Measurements from ENCODE around the gene CFAP410. TPM values are rescaled to one million over a fixed set of nuclear protein-coding genes. Genes with fewer than 3 reads are reported as not detected.

CFAP410 gene
- polyA plus RNA-seq (36.0 and 36.5 TPM in 2 replicates), polyA minus RNA-seq (10.9 and 11.4 TPM in 2 replicates)

GRCh38 chr21:44338971-44339910, at the start of gene CFAP410:
Gene CFAP410, minus strand, starts transcription at chr21:44339390. Its CDS starts 196 bp downstream, at chr21:44339194.
- peak within 1 kb of the TSS; percentile 60 for H2AFZ ChIP-seq (ENCODE audit: low read depth, low read length)
- H3K9me2 ChIP-seq (ENCODE audit: insufficient read depth, low read length) = no peaks in the 10 kb centered on the region
- H3K9ac ChIP-seq (ENCODE audit: low read length) = peak within 1 kb of the TSS; percentile 85
- H4K20me1 ChIP-seq (ENCODE audit: insufficient read depth) = no peaks in the 10 kb centered on the region
- peak within 1 kb of the TSS; percentile 84 for H3K27ac ChIP-seq (ENCODE audit: low read length)
- H3K27me3 ChIP-seq (ENCODE audit: insufficient read depth, low read depth, low read length) = no peaks in the 10 kb centered on the region
- H3F3A ChIP-seq (ENCODE audit: insufficient read depth, low read length, poor library complexity, severe bottlenecking) = no peaks in the 10 kb centered on the region
- H3K79me2 ChIP-seq (replicated peaks; ENCODE audit: insufficient read depth, low read length) = no peaks in the 10 kb centered on the region
- H3K4me3 ChIP-seq (ENCODE audit: low read length) = peak within 1 kb of the TSS; percentile 89
- no peaks in the 10 kb centered on the region for H3K36me3 ChIP-seq (ENCODE audit: insufficient read depth, low read length)
- H3K4me2 ChIP-seq (ENCODE audit: low read length) = peak within 1 kb of the TSS; percentile 95
- H3K9me3 ChIP-seq (ENCODE audit: low read length) = no peaks in the 10 kb centered on the region
- peak; percentile 16 for TF ChIP-seq REST (IDR thresholded peaks at IDR 0.05; ENCODE audit: borderline replicate concordance)
- peak; percentile 96 for TF ChIP-seq POLR2AphosphoS5 (IDR thresholded peaks at IDR 0.05)
- peak; percentile 75 for TF ChIP-seq EP300 (conservative IDR thresholded peaks at IDR 0.05; ENCODE audit: poor library complexity, severe bottlenecking)
- TF ChIP-seq TAF1 (IDR thresholded peaks at IDR 0.05; ENCODE audit: low read depth) = no peak
- TF ChIP-seq EZH2 (IDR thresholded peaks at IDR 0.05; ENCODE audit: borderline replicate concordance, insufficient read depth, low read length, poor library complexity, severe bottlenecking) = no peak
- peak; percentile 61 for TF ChIP-seq RAD21 (conservative IDR thresholded peaks at IDR 0.05)
- peak; percentile 67 for TF ChIP-seq SMC3 (conservative IDR thresholded peaks at IDR 0.05; ENCODE audit: poor library complexity)
- TF ChIP-seq MXI1 (conservative IDR thresholded peaks at IDR 0.05; ENCODE audit: poor library complexity, severe bottlenecking) = peak; percentile 98
- TF ChIP-seq, protein P1, sequence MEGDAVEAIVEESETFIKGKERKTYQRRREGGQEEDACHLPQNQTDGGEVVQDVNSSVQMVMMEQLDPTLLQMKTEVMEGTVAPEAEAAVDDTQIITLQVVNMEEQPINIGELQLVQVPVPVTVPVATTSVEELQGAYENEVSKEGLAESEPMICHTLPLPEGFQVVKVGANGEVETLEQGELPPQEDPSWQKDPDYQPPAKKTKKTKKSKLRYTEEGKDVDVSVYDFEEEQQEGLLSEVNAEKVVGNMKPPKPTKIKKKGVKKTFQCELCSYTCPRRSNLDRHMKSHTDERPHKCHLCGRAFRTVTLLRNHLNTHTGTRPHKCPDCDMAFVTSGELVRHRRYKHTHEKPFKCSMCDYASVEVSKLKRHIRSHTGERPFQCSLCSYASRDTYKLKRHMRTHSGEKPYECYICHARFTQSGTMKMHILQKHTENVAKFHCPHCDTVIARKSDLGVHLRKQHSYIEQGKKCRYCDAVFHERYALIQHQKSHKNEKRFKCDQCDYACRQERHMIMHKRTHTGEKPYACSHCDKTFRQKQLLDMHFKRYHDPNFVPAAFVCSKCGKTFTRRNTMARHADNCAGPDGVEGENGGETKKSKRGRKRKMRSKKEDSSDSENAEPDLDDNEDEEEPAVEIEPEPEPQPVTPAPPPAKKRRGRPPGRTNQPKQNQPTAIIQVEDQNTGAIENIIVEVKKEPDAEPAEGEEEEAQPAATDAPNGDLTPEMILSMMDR (IDR thresholded peaks at IDR 0.05; ENCODE audit: poor library complexity, severe bottlenecking) = no peak

DNA sequence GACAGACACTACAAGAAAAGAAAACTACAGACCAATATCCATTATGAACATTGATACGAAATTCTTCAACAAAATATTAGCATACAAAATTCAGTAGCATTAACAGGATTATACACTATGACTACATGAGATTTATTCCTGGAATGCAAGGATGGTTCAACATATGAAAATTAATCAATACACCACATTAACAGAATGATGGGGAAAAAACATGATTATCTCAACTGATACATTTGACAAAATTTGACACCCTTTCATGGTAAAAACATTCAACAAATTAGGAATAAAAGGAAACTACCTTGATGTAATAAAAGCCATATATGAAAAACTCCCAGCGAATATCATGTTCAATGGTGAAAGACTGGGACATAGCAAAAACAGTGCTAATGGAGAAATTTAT, 45.8 kb upstream of the CFAP410 start:
- H3K79me2 ChIP-seq (replicated peaks; ENCODE audit: insufficient read depth, low read length) = no peaks in the 10 kb centered on the region
- H3K9ac ChIP-seq (ENCODE audit: low read length) = no peak overlapping the region
- no peaks in the 10 kb centered on the region for H3K36me3 ChIP-seq (ENCODE audit: insufficient read depth, low read length)
- H4K20me1 ChIP-seq (ENCODE audit: insufficient read depth) = no peaks in the 10 kb centered on the region
- no peaks in the 10 kb centered on the region for H3K27me3 ChIP-seq (ENCODE audit: insufficient read depth, low read depth, low read length)
- no peak overlapping the region for H3K27ac ChIP-seq (ENCODE audit: low read length)
- H3F3A ChIP-seq (ENCODE audit: insufficient read depth, low read length, poor library complexity, severe bottlenecking) = no peaks in the 10 kb centered on the region
- no peak overlapping the region for H3K4me2 ChIP-seq (ENCODE audit: low read length)
- TF ChIP-seq, protein P1 (IDR thresholded peaks at IDR 0.05; ENCODE audit: poor library complexity, severe bottlenecking) = no peak
- TF ChIP-seq RAD21 (conservative IDR thresholded peaks at IDR 0.05) (no peak), SMC3 (conservative IDR thresholded peaks at IDR 0.05; ENCODE audit: poor library complexity) (no peak), TAF1 (IDR thresholded peaks at IDR 0.05; ENCODE audit: low read depth) (no peak), EZH2 (IDR thresholded peaks at IDR 0.05; ENCODE audit: borderline replicate concordance, insufficient read depth, low read length, poor library complexity, severe bottlenecking) (no peak), REST (IDR thresholded peaks at IDR 0.05; ENCODE audit: borderline replicate concordance) (no peak), MXI1 (conservative IDR thresholded peaks at IDR 0.05; ENCODE audit: poor library complexity, severe bottlenecking) (no peak), POLR2AphosphoS5 (IDR thresholded peaks at IDR 0.05) (no peak), EP300 (conservative IDR thresholded peaks at IDR 0.05; ENCODE audit: poor library complexity, severe bottlenecking) (no peak)
- H3K9me3 ChIP-seq (ENCODE audit: low read length) = peaks cover 6% of the 10 kb centered on the region
- no peak overlapping the region for H3K4me3 ChIP-seq (ENCODE audit: low read length)
- H3K9me2 ChIP-seq (ENCODE audit: insufficient read depth, low read length) = no peaks in the 10 kb centered on the region
- no peak overlapping the region for H2AFZ ChIP-seq (ENCODE audit: low read depth, low read length)

Data from neural cell (in vitro differentiated cells).